Mucosa of descending colon (tissue), 3 donors: Measurements from ENCODE around the gene PPP2R5E. TPM values are rescaled to one million over a fixed set of nuclear protein-coding genes. Genes with fewer than 3 reads are reported as not detected.

ENCODE experiments used
- ATAC-seq: fragments of 200-7000 bp; cut with Tn5 transposase; one replicate; pipeline ENCODE4 v1.9.1; 2020; ENCODE audit warnings: mild to moderate bottlenecking, moderate library complexity
- DNase-seq, 3 donors: peaks; one replicate each; pipeline ENCODE4 v3.0.0-alpha.2; 2020
- H3K36me3 ChIP-seq: fragments of 200-600 bp; one replicate; pipeline ENCODE4 v1.8.0; 2021; ENCODE audit warnings: low read depth, mild to moderate bottlenecking
- H3K4me1 ChIP-seq: fragments of 200-600 bp; one replicate; pipeline ENCODE4 v1.8.0; 2021; ENCODE audit warnings: low read depth, mild to moderate bottlenecking
- H3K4me3 ChIP-seq: fragments of 200-600 bp; one replicate; pipeline ENCODE4 v1.8.0; 2021; ENCODE audit warnings: mild to moderate bottlenecking
- H3K9me3 ChIP-seq: fragments of 200-600 bp; one replicate; pipeline ENCODE4 v1.8.0; 2021; ENCODE audit warnings: mild to moderate bottlenecking
- intact Hi-C, 2 donors: fragments of 100-400 bp; cut with DNase I in 1 of 2; cut with micrococcal nuclease in 1 of 2; formaldehyde crosslinking; loops; one replicate each; pipeline versions ENCODE4 v1.11.0 to v1.11.1; 2022; cut with DNase I, micrococcal nuclease
- total RNA-seq, 3 donors: library from RNA; stranded (reverse); fragmentation: NEBNext Ultra II Directional in 2 of 3; extraction: Animal tissue kit (Norgen Biotek cat#: 25700) in 2 of 3; gene quantifications; one replicate each; pipeline versions ENCODE4 v1.2.1 to v1.2.4, GENCODE V29; 2021 to 2023
- TF ChIP-seq, protein P1 (sequence below): fragments of 200-600 bp; IDR thresholded peaks from one replicate; pipeline ENCODE4 v1.8.0; 2022; ENCODE audit warnings: antibody characterized with exemption, mild to moderate bottlenecking
- donor health status: DM: no; HTN: no; CAD: no; lungs with moderate emphysema.
- donor health status: DM: no; HTN: no; CAD: no.
- donor health status: DM: no; HTN: yes; CAD: no.

The PPP2R5E gene
- total RNA-seq, 3 donors from 2014 or later, result 45.3 to 54.1 (median 51.6) TPM

- DNase-seq, result no peak
Measured at GRCh38 chr14:63468294-63468693, 74.9 kb downstream of the PPP2R5E start.

GRCh38 chr14:63467440-63468072, 75.6 kb downstream of the PPP2R5E start:
- no peak for DNase-seq
- Histone ChIP-seq H3K9me3 (no peaks in the 10 kb centered on the region), H3K4me3 (no peak overlapping the region), H3K36me3 (no peaks in the 10 kb centered on the region), H3K4me1 (peaks cover 26% of the 10 kb centered on the region)
- intact Hi-C loops, result no loop called here
- TF ChIP-seq, protein P1, sequence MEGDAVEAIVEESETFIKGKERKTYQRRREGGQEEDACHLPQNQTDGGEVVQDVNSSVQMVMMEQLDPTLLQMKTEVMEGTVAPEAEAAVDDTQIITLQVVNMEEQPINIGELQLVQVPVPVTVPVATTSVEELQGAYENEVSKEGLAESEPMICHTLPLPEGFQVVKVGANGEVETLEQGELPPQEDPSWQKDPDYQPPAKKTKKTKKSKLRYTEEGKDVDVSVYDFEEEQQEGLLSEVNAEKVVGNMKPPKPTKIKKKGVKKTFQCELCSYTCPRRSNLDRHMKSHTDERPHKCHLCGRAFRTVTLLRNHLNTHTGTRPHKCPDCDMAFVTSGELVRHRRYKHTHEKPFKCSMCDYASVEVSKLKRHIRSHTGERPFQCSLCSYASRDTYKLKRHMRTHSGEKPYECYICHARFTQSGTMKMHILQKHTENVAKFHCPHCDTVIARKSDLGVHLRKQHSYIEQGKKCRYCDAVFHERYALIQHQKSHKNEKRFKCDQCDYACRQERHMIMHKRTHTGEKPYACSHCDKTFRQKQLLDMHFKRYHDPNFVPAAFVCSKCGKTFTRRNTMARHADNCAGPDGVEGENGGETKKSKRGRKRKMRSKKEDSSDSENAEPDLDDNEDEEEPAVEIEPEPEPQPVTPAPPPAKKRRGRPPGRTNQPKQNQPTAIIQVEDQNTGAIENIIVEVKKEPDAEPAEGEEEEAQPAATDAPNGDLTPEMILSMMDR, result no peak
- peak; percentile 43 for ATAC-seq

More at GRCh38 chr14:63468294-63468693, 74.9 kb downstream of the PPP2R5E start:
- TF ChIP-seq, protein P1, result no peak
- intact Hi-C loops, result no loop called here
- Histone ChIP-seq H3K4me1 (peaks cover 26% of the 10 kb centered on the region), H3K4me3 (no peak overlapping the region), H3K36me3 (no peaks in the 10 kb centered on the region), H3K9me3 (no peaks in the 10 kb centered on the region)
- peak; percentile 22 for ATAC-seq

- Histone ChIP-seq H3K9me3 (no peaks in the 10 kb centered on the region), H3K4me1 (peaks cover 6% of the 10 kb centered on the region), H3K4me3 (no peak overlapping the region), H3K36me3 (no peaks in the 10 kb centered on the region)
- TF ChIP-seq, protein P1, result no peak
- ATAC-seq (no peak), DNase-seq (no peak)
- intact Hi-C loops, result no loop called here
Measured at GRCh38 chr14:63465347-63465746, 77.8 kb downstream of the PPP2R5E start.

DNA sequence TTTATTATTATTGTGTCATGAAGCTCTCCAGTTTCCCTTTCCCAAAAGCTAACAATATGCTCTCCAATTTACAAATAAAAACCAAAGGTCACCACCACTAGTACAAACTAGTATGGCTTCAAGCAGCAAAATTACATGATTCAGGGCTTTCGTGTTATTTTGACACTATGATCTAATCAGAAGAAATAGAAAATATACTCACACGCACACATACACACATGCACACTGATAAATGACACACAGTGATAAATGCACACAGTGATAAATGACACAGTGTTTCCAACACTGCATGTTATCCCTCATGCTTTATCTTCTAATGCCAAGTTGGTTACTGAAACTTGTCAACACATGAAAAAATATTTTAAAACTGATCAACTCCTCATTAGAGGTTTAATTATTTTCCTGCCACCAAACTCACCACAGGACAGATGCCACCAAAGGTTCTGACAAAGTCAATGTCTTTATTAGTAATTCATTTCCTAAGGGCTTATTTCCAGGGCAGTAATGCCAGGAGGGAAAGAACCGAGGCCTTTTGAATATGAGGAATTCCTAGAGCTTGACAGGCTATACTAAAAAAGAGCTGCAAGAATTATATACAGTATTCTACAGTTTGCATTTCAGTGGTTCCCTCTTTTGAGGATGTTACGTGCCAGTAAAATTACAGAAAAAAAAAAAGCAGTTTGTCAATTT, 82.4 kb downstream of the PPP2R5E start:
- ATAC-seq, result no peak
- Histone ChIP-seq H3K9me3 (no peaks in the 10 kb centered on the region), H3K36me3 (no peaks in the 10 kb centered on the region), H3K4me1 (no peaks in the 10 kb centered on the region), H3K4me3 (no peak overlapping the region)
- TF ChIP-seq, protein P1, result no peak
- intact Hi-C loops, result no loop called here
- DNase-seq, result no peak

DNA sequence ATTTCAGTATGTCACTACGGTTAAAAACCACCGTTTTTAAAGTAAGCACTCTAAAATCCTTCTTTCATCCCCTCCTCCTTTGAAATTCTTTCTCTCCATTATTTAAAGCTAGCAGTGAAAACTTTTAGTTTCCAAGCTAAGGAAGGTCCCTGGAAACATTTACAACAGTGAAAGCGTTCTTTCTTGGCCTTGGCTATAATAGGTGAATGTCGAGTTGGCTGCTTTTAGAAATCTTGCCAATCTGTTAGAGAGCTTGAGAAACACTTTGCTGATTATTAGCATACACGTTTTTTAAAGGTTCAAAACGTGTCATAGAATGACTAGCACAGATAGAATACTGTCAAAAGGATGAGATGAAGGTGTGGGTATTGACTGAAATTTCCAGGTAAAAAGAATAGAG, 83.4 kb downstream of the PPP2R5E start:
- Histone ChIP-seq H3K36me3 (no peaks in the 10 kb centered on the region), H3K4me1 (no peaks in the 10 kb centered on the region), H3K4me3 (no peak overlapping the region), H3K9me3 (no peaks in the 10 kb centered on the region)
- TF ChIP-seq, protein P1, result no peak
- intact Hi-C loops, result no loop called here
- ATAC-seq, result no peak
- no peak for DNase-seq
